NCI-H1417 (cell line): Measurements from ENCODE around the gene ABR.

Experiments
- DNase-seq, 3 experiments: peaks; one replicate each; lab custom pipeline; 2025; lab: John Stamatoyannopoulos, UW

The ABR gene

GRCh38 chr17:1030684-1031532 is 148.9 kb downstream of the ABR start:
- no peak for DNase-seq

GRCh38 chr17:1029922-1030644 is 149.7 kb downstream of the ABR start:
- no peak for DNase-seq

GRCh38 chr17:1029196-1029921 is 150.4 kb downstream of the ABR start:
- DNase-seq: no peak

GRCh38 chr17:1027044-1027443 is 152.7 kb downstream of the ABR start:
- no peak for DNase-seq

GRCh38 chr17:1026599-1026975 is 153.2 kb downstream of the ABR start:
- DNase-seq: no peak

GRCh38 chr17:1025733-1026598 is 153.8 kb downstream of the ABR start:
- DNase-seq: no peak

- DNase-seq: no peak
Observed at GRCh38 chr17:1024076-1024475, 155.7 kb downstream of the ABR start.

- DNase-seq: no peak
Observed at GRCh38 chr17:1022278-1023024, 157.3 kb downstream of the ABR start.

GRCh38 chr17:1021147-1021546 is 158.6 kb downstream of the ABR start:
- DNase-seq: no peak

- DNase-seq: no peak
Observed at GRCh38 chr17:1019451-1019850, 160.3 kb downstream of the ABR start.

- no peak for DNase-seq
Observed at GRCh38 chr17:1018547-1018946, 161.2 kb downstream of the ABR start.

GRCh38 chr17:1013729-1014090 is 166.1 kb downstream of the ABR start:
- no peak for DNase-seq

GRCh38 chr17:1012823-1013728 is 166.7 kb downstream of the ABR start:
- DNase-seq: no peak

- no peak for DNase-seq
Observed at GRCh38 chr17:1011760-1012735, 167.7 kb downstream of the ABR start.

- DNase-seq: no peak
Observed at GRCh38 chr17:1011138-1011537, 168.6 kb downstream of the ABR start.

GRCh38 chr17:1010586-1010985 is 169.2 kb downstream of the ABR start:
- no peak for DNase-seq

GRCh38 chr17:1010086-1010450 is 169.7 kb downstream of the ABR start:
- no peak for DNase-seq

GRCh38 chr17:1009229-1010085 is 170.3 kb downstream of the ABR start:
- no peak for DNase-seq
